ENCODE data around the gene ARHGAP26. TPM values are rescaled to one million over a fixed set of nuclear protein-coding genes. Genes with fewer than 3 reads are reported as not detected.

Gene ARHGAP26
- total RNA-seq, 1 experiment from 2014 or later, result 34.5 TPM

GRCh38 chr5:142810081-142810480, 39.9 kb downstream of the ARHGAP26 start:
- Histone ChIP-seq H3K9me3 (ENCODE audit: control insufficient read depth in 1 of 2, insufficient read depth in 1 of 2, low read depth in 1 of 2, low read length in 2 of 2) (no peaks in the 10 kb centered on the region), H3K27me3 (ENCODE audit: insufficient read depth, low read length) (no peaks in the 10 kb centered on the region), H3K4me2 (ENCODE audit: low read length) (no peak overlapping the region), H3K27ac (ENCODE audit: low read depth, low read length) (no peak overlapping the region), H3K9ac (ENCODE audit: low read length) (no peak overlapping the region), H3K36me3 (ENCODE audit: control insufficient read depth in 1 of 2, insufficient read depth in 2 of 2, low read length in 2 of 2) (no peaks in the 10 kb centered on the region), H3K4me1 (ENCODE audit: control insufficient read depth in 1 of 2, insufficient read depth in 2 of 2, low read length in 2 of 2) (peaks cover 34 to 35% of the 10 kb centered on the region in 2 experiments), H3K9me2 (ENCODE audit: insufficient read depth) (no peaks in the 10 kb centered on the region), H2AFZ (ENCODE audit: low read depth, low read length, poor library complexity, severe bottlenecking) (no peak overlapping the region), H4K20me1 (ENCODE audit: insufficient read depth) (no peaks in the 10 kb centered on the region), H3K79me2 (ENCODE audit: insufficient read depth, low read length) (peaks cover 11% of the 10 kb centered on the region; the same call in 1 of the 2 replicates), H3K4me3 (replicated peaks in 1 of 2; ENCODE audit: low read depth in 1 of 2, low read length in 2 of 2) (no peak overlapping the region)
- ChIA-PET RAD21 (ENCODE audit: low non-redundant PET in 1 of 2, low total read pairs in 2 of 2, uncharacterized antibody in 2 of 2, unreplicated experiment in 2 of 2) (no interaction called here), POLR2A (interaction anchor here (1.3 kb wide), 1 partner anchor 14 kb away, joined by 3 read pairs; no protein-coding TSS in a partner anchor), CTCF (no interaction called here)
- no TSS peak for BruUV-seq (replicated peaks)
- TF ChIP-seq TCF7L2 (IDR thresholded peaks at IDR 0.05; ENCODE audit: borderline replicate concordance, extremely low read depth, insufficient read depth, insufficient read length) (no peak), ZFX (IDR thresholded peaks at IDR 0.05) (no peak), POLR2A (IDR thresholded peaks at IDR 0.05; ENCODE audit: borderline replicate concordance, extremely low read depth, insufficient read depth, insufficient read length) (no peak), ATF3 (IDR thresholded peaks at IDR 0.05) (no peak), SRF (IDR thresholded peaks at IDR 0.05; ENCODE audit: low read depth) (no peak), ZNF274 (IDR thresholded peaks at IDR 0.05; ENCODE audit: low read depth, low read length) (no peak), REST (IDR thresholded peaks at IDR 0.05; ENCODE audit: low read depth) (no peak), JUND (IDR thresholded peaks at IDR 0.05) (no peak), CEBPB (IDR thresholded peaks at IDR 0.05; ENCODE audit: low read depth) (no peak), ELF1 (IDR thresholded peaks at IDR 0.05; ENCODE audit: borderline replicate concordance, low read depth) (no peak), EZH2 (IDR thresholded peaks at IDR 0.05) (no peak)
- no peak for DNase-seq (ENCODE audit: low read depth, low spot score)
- ATAC-seq, result no peak
- intact Hi-C loops (cut with micrococcal nuclease), result no loop called here
